Erythroblast (primary cell): ENCODE data around the gene NOP53.

Source experiments
- GATA1 ChIP-seq: IDR thresholded peaks from 2 replicates; pipeline ENCODE4 v1.6.1; 2011; ENCODE audit warnings: low read depth, mild to moderate bottlenecking, control low read depth, low read length, moderate library complexity
- POLR2A ChIP-seq: IDR thresholded peaks from 2 replicates; pipeline ENCODE4 v1.6.1; 2011; ENCODE audit warnings: mild to moderate bottlenecking, low read length

GRCh38 chr19:47760632-47760999 is 15.3 kb downstream of the NOP53 start:
- TF ChIP-seq POLR2A (no peak), GATA1 (no peak)
